ENCODE measurements around the gene ZBTB7B.

DNA sequence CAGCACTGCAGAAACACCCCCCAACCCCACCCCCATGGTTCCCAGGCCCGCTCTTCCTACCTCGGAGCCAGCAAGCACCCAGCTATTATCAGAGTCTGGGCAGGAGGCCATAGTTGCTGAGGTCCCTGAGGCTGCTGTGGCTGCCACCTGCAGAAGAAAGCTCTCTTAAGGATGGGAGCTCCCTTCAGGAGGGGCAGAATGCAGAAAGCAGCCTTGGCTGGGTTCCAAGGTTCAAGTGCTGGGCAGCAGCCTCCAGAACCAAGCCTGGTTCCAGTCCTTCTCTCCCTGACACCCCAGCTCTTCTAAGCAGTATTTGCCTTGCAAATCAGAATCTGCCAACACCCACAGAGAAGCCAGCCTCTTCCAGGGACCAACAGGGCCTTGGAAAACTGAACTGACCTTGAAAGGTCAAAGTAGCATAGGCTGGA lies 49.0 kb upstream of the ZBTB7B start:
- TF ChIP-seq EZH2 (IDR thresholded peaks at IDR 0.05; ENCODE audit: low read depth) (no peak), CTCF (conservative IDR thresholded peaks at IDR 0.05) (no peak)

All from PC-9 (cell line).